Occipital lobe (tissue), 2 donors: ENCODE measurements around the gene HIKESHI. TPM values are rescaled to one million over a fixed set of nuclear protein-coding genes. Genes with fewer than 3 reads are reported as not detected.
"Not testable (repeated sequence)": the region's sequence is repeated elsewhere in the genome, so short reads cannot be mapped to it uniquely, and the experiment has no call there.

Experiments
- DNase-seq: peaks from one replicate; lab custom pipeline; 2025; lab: John Stamatoyannopoulos, UW
- total RNA-seq: library from RNA; depleted of rRNA; stranded (reverse); fragments of >200 nt; gene quantifications from one replicate; pipeline ENCODE4 v1.2.3, GENCODE V29; 2014

HIKESHI gene
- total RNA-seq, 1 donor from 2014 or later, result 57.9 TPM

DNA sequence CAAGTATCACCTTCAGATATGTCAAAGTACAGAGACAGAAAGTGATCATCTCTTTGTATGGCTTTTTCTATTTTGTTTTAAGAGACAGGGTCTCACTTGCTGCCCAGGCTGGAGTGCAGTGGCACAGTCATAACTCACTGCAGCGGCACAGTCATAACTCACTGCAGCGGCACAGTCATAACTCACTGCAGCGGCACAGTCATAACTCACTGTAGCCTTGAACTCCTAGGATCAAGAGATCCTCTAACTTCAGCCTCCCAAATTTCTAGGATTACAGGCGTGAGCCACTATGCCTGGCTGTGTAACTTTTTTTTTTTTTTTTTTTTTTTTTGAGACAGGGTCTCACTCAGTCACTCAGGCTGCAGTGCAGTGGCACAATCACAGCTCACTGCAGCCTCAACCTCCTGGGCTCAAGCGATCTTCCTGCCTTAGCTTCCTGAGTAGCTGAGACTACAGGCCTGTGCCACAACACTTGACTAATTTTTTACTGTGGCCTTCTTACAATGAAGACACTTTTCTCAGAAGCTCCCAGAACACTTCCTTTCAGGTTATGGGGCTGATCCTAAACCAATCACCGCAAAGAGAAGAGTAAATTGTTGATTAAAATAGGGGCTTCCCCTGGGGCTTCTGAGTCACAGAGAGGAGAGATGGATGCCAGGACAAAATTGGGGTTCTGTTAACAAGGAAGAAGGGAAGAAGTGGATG lies 9.0 kb upstream of the HIKESHI start:
- DNase-seq, result no peak

DNA sequence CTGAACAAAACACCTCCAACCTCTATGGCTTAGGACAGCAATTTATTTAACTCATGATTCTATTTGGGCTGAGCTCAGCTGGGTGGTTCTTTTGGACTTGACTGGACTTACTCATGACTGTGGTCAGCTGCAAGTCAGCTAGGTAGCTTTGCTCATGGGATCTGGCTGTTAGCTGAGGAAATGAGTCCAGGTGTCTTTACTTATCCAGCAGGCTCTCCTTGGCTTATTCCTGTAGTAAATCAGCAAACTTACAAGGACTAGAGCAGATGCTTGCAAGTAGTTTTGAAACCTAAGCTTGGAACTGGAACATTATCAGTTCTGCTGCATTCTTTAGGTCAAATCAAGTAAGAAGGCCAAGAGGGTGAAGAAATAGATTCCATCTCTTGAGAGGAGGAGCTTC lies 8.0 kb upstream of the HIKESHI start:
- no peak for DNase-seq

DNA sequence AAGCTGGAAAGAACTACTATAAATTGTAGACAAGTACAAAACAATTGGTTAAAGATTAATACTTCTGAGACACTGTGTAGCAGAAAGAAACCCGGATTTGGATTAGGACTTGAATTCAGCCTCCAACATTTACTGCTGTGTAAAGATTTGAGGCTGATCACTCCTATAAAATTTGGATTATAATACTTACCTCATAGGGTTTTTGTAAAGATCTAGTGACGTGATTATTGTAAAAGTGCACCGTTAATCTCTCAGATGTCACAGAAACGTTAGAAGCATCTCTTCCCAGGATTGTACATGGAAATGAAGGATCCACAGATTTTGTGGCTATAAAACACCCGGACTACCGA lies 323 bp upstream of the HIKESHI start:
- DNase-seq, result no peak

DNA sequence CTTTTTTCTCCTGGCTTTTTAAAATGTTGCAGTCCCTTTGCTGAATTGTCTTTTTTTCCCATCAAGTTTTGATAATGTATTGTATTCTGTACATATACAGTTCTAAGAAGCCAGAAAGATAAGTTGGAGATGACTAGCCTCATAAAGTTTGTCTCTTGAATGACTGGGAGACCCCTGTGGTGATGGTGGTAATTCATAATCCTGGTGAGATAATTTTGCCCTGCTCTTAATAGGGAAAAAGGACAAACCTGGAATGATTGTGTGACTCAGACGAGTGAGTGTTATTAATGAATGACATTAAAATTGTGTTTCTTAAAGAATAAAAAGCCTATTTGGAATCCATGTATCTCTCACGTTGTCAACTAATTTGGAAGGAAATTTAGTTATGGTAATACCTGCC lies 1.2 kb downstream of the HIKESHI start:
- DNase-seq, result no peak

DNA sequence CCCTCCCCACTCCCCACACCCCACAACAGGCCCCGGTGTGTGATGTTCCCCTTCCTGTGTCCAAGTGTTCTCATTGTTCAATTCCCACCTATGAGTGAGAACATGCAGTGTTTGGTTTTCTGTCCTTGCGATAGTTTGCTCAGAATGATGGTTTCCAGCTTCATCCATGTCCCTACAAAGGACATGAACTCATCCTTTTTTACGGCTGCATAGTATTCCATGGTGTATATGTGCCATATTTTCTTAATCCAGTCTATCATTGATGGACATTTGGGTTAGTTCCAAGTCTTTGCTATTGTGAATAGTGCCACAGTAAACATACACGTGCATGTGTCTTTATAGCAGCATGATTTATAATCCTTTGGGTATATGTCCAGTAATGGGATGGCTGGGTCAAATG lies 6.7 kb downstream of the HIKESHI start:
- DNase-seq, result not testable (repeated sequence)

DNA sequence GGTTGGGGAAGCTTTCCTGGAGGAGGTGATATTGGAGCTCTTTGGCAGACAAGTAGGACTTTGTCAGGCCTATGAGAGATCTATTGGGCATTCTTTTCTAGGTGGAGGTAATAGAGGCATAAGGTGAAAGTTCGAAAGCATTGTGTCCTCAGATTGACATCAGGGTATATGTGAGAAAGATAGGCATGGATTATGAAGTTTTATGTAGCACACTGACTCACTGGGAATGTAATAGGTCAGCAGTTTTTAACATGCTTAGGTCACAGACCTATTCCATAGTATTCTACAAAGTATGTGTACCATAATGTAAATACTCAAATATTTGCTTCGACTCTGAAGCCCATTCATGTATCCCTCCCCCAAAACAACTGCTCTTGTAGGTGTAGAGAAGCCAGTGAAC lies 11.8 kb downstream of the HIKESHI start:
- DNase-seq, result no peak

DNA sequence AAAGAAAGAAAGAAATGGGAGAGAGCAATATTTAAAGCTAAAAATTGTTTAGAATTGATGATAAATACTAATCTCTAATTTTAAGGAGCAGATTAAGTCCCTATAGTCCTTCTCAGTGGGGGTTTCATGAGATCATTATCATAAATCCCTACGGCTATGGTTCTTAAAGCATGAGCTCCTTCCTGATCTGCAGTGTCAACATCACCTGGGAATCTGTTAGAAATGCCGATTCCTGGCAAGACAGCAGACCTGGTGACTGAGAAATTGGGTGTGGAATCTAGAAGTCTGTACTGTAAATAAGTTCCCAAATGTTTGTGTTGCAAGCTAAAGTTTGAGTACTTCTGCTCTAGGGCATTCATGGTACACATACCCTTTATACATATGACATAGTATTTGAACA lies 12.6 kb downstream of the HIKESHI start:
- no peak for DNase-seq

DNA sequence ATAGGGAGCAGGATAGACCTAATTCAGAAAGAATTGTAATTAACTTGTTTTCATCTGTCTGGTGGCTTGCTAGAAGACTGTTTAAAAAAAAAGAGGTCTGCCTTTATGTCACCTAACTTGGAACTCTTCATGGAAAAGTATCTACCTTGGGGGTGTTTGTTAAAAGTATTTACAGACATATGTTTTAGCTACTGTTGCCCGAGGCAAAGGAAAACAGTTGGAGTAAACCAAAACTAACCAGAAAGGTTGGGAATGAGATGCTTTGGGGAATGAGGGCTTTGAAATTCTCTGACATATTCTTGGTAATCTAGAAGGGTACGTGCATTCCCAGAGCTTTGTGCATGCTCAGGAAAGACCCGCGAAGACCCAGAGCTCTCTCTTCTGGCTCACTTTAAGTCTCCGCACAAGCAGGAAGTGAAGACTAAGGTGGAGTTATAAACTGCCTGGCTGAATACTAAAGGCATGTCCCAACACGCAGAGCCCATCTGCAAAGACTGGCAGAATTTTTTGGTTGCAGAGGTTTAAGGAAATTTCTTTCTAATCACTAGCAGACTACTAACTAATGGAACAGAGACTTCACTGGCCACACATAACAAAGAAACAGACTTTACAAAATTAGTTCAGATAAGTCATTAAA lies 33.2 kb downstream of the HIKESHI start:
- DNase-seq, result no peak

DNA sequence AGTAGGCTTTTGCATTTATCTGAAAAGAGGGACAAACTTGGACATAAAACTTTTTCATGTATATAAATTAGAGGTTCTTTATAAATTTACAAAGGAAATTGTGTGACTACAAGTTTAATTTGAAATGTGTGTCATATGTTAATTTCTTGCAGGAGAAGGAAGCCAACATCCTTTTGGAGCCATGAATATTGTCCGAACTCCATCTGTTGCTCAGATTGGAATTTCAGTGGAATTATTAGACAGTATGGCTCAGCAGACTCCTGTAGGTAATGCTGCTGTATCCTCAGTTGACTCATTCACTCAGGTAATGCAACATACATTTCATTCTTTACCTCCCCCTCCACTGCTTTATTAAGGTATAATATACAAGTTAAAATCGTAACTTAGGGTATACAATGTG lies 35.2 kb downstream of the HIKESHI start:
- DNase-seq, result no peak

DNA sequence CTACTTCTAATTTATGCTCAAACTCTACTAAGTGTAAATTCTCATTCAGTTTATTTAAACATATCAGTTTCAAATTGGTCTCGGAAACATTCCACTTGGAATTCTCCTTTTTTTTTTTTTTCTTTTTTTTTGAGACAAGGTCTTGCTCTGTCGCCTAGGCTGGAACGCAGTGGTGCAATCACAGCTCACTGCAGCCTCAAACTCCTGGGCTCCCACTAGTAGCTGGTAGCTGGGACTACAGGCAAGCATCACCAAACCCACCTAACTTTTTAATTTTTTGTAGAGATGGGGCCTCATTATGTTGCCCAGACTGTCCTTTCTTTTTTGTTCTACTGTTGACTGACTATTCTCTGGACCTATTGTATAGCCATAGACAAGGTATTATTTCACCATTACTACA lies 39.3 kb downstream of the HIKESHI start:
- no peak for DNase-seq

DNA sequence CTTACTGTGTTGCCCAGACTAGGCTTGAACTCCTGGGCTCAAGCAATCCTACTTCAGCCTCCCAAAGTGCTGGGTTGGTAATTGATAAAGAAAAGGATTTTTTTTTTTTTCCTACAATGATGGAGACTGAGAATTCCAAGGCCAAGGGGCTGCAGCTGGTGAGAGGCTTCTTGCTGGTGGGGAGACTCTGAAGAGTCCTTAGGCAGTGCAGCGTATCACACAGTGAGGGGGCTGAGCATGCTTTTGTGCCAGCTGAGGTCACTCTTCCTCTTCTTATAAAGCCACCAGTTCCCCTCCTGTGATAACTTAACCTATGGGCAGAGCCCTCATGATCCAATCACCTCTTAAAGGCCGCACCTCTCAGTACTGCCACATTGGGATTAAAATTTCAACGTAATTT lies 44.5 kb downstream of the HIKESHI start:
- DNase-seq, result no peak

DNA sequence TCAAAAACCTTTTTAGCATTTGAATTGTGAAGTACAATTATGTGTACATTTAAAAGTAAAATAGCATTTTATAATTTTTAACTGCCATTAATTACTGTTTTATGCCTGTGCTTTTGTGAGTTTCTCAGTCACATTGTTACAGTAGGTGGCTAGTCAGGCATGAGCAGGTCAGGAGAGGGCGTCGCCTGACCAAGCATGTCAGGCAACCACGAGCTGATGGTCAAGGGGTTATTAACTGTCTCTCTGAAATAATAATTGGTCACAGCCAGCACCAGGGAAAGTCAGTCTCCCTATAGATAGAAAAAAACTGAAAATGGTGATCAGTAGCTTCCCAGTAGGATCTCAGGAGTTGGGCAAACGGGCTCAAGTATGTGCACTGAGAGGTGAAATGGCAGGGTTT lies 53.2 kb downstream of the HIKESHI start:
- DNase-seq, result no peak

DNA sequence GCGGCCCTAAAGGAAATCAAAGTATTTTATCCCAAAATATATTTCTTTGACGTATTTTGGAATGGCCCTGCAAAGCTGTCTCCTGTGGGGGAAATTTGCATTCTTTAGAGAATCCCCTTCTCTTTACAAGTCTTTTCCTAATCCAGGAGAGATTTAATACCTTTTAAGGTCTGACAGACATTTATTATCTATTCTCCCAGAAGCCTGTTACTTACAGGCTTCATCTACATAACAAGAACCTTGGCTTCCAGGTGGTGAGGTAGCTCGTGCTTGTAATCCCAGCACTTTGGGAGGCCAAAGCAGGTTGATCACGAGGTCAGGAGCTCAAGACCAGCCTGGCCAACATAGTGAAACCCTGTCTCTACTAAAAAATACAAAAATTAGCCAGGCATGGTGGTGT lies 55.4 kb downstream of the HIKESHI start:
- DNase-seq, result not testable (repeated sequence)

DNA sequence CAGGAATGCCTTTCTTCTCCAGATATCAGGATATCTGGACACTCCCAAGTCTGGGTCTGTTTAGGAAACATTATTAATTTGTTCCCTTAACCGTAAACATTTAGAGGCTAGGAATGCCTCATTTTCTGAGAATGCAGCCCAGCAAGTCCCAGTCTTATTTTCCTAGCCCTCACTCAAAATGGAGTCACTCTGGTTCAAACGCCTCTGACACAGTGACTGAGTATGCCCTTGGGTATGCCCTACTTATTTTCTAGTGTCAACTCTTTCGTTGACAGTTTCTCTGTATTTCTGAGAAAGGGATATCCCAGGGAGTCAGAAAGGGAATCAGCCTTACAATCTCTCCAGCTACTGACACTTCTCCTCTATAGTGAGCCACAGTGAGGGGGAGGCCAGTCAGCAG lies 56.7 kb downstream of the HIKESHI start:
- no peak for DNase-seq

DNA sequence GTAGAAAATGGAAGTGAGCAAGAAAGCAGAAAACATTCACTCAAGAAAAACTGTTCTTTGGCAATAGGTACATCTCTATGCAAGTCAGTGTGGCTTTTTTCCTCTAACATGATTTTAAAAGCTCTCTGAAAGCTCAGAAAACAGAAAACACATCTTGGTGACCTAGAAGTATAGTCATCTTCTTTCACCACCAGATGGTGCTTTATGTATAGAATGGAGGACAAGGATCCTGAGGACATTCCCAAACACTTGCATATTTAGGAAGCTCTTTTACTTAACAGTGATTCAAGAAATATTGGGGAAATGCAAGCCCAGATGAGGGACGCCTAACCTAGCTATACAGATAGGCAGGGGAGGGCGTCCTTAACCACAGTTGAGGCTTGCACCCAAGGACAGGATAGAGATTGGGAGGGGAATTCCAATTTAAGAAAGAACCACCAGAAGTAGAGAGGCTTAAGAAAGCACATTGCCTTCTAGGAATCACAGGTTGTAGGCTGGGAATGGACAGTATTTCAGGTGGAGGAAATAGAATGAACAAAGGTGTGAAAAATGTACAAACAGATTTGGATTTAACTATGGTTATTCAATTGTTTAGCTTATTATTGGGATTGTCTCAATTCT lies 58.8 kb downstream of the HIKESHI start:
- no peak for DNase-seq

DNA sequence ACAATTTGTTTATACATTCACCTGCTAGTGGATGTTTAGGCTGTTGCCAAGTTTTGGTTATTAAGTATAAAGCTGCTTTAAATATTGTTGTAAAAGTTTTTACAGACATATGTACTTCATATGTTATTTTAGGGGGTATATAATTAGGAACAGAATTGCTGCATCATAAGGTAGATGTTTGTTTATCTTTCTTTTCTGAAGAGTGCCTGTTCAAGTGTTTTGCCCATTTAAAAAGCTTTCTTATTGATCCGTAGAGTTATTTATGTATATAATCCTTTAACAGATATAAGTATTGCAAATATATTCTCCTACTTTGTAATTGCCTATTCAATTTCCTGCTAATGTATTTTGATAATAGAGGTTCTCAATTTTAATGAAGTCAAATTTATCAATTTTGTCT lies 61.4 kb downstream of the HIKESHI start:
- DNase-seq, result no peak

DNA sequence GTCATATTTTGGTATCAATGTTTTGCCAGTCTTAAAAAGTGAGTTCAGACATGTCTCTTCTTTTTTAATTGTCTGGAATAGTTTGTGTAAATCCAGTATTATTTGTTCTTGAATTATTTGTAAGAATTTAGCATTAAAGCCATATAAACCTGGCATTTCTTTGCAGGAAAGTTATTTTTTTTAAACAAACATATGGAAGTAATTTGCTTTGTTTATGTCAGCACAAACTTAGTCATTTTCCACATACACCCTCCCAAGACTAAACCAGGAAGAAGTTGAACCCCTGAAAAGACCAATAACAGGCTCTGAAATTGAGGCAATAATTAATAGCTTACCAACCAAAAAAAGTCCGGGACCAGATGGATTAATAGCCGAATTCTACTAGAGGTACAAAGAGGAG lies 63.5 kb downstream of the HIKESHI start:
- no peak for DNase-seq

DNA sequence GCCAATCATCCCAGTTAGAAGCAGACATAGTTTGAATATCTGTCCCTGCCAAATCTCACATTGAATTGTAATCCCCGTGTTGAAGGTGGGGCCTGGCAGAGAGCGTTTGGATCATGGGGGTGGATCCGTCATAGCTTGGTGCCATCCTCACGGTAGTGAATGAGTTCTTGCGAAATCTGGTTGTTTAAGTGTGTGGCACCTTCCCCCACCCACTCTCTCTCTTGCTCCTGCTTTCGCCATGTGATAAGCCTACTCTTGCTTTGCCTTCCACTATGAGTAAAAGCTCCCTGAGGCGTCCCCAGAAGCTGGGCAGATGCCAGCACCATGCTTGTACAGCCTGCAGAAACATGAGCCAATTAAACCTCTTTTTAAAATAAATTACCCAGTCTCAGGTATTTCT lies 67.6 kb downstream of the HIKESHI start:
- no peak for DNase-seq

DNA sequence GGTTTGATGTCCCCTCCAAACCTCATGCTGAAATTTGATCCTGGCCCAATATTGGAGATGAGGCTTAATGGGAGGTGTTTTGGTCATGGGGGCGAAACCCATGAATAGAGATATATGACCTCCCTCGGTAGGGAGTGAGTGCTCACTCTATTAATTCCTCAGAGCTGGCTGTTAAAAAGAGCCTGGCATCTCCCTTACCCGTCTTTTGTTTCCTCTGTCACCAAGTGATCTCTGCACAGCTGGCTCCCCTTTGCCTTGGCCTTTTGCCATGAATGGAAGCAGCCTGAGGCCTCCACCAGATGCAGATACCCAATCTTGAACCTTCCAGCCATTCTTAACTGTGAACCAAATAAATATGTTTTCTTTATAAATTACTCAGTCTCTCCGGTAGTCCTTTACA lies 68.1 kb downstream of the HIKESHI start:
- DNase-seq, result no peak

DNA sequence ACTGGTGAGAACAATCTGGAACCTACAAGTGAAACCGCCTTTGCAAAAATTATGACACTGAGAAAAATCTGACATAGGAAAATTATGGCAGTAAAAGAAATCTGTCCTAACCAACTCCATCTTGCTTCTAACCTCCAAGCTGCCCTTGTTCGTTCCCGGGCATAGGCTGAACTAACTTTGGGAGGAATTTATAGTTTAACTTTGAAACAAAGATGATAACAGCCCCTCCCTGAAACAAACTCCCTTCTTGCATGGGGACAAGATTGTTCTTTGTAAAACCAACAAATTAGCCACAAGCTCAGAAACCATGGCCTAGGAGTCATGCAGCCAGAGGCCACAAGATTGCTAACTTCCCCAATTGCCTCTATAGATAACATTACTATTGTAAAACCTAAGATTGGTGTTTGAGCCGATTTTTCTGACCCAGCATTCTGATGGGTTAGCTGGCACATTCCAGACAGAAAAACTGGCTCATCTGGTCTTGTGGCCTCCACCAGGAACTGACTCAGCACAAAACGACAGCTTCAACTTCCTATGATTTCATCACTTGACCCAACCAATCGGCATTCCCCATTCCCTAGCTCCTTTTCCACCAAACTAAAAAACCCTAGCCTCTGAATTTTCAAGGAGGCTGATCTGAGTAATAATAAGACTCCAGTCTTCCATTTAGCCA lies 69.0 kb downstream of the HIKESHI start:
- DNase-seq, result no peak

DNA sequence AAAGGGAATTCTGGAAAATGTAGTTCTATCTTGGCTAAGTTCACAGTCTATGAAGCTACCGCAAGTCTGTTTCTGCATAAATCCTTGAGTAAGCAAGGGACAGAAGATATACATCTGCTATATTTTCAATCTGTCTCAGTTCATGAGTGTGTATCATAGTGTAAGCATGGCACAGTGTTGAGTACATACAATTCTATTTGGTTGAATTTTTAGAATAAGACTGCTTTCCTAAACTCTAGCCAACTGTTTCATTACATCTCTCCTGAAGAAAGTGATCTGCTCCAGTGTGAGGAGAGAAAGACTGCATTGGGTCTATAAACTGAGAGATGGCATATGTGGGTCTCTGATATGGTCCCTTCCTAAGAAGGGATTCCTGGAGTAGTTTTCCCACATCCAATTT lies 70.0 kb downstream of the HIKESHI start:
- DNase-seq, result no peak

DNA sequence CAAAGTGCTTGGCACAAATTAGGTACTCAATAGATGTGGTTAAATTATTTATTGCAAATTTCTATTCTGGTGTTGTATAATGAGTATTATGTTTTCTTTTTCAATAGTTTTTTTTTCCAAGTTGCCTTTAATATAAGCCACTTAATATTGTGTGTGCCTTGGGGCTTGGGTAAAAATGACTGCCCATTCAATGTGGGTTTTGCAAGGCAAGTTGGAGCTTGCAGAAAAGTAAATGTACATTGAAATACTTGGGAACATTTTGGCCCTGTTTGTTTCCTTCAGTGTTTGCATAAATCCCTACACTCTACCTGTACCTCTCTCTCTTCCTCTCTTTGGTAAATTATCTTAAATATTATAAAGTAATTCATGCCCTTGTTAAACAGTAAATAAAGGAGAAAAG lies 70.5 kb downstream of the HIKESHI start:
- no peak for DNase-seq

DNA sequence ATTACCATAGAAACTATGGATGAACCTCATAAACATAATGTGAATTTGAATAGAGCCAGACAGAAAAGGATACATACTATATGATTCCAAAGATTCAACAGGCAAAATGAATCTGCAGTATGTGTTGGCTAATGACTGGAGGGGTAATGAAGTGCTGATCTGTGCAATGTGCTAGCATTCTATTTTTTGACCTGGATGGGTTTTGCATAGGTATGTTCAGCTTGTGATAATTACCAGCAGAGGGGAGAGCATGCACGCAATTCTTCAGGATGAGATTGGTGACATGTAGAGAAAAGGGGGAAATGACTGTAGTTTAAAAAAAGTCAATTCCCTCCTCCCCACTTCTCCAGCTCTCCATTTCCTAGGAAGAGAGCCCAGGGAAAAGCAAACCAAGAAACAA lies 72.0 kb downstream of the HIKESHI start:
- no peak for DNase-seq
